ENCODE measurements around the gene DHDH.
"Not testable (repeated sequence)": the region's sequence is repeated elsewhere in the genome, so short reads cannot be mapped to it uniquely, and the experiment has no call there.

The DHDH gene

GRCh38 chr19:48918071-48918470 is 15.4 kb upstream of the DHDH start:
- DNase-seq = no peak

DNA sequence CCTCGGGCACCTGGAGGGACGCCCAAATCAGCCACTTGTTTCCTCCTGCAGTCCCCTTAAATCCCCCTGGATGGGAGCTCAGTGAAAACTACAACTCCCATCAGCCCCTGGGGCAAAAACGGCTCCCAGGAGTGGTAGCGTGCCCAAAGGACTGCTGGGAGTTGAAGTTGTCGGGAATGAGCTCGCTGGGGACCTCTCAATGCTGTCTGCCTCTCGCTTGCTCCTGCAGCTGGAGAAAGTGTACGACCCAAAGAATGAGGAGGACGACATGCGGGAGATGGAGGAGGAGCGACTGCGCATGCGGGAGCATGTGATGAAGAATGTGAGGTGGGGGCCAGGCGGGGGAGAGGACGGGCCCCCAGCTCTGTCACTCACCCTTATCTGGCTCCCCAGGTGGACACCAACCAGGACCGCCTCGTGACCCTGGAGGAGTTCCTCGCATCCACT is 14.7 kb upstream of the DHDH start:
- DNase-seq = no peak

- not testable (repeated sequence) for DNase-seq
Measured at GRCh38 chr19:48919271-48919670, 14.2 kb upstream of the DHDH start.

DNA sequence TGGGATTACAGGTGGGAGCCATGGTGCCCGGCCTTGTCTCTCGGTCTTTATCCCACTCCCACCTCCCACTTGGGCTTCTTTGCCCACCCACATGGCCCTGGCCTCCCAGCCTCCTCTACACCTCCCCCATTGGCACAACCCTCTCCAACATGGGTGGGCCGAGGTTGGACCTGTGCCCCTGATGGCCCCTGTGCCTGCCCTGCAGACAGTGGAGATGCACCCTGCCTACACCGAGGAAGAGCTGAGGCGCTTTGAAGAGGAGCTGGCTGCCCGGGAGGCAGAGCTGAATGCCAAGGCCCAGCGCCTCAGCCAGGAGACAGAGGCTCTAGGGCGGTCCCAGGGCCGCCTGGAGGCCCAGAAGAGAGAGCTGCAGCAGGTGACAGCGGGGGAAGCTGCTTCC is 12.6 kb upstream of the DHDH start:
- DNase-seq = no peak

DNA sequence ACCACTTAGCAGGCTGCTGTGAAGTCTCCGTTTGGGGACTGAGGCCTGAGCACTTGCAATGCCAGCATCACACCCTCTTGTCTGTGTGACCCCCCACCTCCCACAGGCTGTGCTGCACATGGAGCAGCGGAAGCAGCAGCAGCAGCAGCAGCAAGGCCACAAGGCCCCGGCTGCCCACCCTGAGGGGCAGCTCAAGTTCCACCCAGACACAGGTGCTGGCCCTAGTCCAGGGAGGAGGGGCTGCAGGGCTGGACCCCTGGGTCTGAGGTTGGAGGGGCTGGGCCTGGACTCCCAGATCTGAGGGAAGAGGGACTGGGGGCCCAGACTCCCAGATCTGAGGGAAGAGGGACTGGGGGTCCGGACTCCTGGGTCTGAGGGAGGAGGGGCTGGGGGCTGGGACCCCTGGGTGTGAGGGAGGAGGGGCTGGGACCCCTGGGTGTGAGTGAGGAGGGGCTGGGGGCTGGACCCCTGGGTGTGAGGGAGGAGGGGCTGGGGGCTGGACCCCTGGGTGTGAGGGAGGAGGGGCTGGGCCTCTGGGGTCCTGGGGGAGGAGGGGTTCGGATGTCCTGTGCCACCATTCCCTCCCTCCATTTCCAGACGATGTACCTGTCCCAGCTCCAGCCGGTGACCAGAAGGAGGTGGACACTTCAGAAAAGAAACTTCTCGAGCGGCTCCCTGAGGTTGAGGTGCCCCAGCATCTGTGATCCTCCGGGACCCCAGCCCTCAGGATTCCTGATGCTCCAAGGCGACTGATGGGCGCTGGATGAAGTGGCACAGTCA is 11.6 kb upstream of the DHDH start:
- no peak for DNase-seq

DNA sequence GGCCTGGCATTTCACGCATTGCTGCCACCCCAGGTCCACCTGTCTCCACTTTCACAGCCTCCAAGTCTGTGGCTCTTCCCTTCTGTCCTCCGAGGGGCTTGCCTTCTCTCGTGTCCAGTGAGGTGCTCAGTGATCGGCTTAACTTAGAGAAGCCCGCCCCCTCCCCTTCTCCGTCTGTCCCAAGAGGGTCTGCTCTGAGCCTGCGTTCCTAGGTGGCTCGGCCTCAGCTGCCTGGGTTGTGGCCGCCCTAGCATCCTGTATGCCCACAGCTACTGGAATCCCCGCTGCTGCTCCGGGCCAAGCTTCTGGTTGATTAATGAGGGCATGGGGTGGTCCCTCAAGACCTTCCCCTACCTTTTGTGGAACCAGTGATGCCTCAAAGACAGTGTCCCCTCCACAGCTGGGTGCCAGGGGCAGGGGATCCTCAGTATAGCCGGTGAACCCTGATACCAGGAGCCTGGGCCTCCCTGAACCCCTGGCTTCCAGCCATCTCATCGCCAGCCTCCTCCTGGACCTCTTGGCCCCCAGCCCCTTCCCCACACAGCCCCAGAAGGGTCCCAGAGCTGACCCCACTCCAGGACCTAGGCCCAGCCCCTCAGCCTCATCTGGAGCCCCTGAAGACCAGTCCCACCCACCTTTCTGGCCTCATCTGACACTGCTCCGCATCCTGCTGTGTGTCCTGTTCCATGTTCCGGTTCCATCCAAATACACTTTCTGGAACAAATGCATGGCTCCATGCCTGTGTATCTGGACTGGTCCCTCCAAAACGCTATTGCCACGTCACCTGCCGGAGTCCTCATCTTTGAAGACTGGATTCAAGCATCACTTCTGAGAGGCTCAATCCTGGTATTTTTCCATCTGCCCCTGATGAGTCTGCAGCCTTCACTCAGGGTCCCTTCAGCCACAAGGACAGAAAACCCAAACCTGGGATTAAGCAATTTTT is 10.7 kb upstream of the DHDH start:
- no peak for DNase-seq

DNA sequence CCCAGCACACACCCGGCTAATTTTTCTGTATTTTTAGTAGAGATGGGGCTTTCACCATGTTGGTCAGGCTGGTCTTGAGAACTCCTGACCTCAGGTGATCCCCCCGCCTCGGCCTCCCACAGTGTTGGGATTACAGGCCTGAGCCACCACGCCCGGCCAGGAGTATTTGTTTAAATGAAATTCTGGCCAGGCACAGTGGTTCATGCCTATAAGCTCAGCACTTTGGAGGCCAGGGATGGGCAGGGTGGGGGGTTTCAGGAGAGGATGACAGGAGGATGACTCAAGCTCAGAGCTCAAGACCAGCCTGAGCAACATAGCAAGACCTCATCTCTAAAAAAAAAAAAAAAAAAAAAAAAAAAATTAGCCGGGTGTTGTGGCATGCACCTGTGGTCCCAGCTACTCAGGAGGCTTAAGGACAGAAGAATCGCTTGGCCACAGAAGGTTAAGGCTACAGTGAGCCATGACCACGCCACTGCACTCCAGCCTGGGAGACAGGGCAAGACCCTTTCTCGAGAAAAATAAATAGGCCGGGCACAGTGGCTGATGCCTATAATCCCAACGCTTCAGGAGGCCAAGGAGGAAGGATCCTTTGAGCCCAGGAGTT is 8.2 kb upstream of the DHDH start:
- DNase-seq = no peak

DNA sequence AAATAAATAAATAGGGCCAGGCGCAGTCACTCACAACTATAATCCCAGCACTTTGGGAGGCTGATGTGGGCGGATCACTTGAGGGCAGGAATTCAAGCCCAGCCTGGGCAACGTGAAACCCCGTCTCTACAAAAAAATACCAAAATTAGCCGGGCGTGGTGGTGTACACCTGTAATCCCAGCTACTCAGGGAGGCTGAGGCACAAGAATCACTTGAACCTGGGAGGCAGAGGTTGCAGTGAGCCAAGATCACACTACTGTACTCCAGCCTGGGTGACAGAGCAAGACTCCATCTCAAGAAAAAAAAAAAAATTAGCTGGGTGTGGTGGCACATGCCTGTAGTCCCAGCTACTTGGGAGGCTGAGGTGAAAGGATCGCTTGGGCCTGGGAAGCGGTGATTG is 7.6 kb upstream of the DHDH start:
- DNase-seq = not testable (repeated sequence)

DNA sequence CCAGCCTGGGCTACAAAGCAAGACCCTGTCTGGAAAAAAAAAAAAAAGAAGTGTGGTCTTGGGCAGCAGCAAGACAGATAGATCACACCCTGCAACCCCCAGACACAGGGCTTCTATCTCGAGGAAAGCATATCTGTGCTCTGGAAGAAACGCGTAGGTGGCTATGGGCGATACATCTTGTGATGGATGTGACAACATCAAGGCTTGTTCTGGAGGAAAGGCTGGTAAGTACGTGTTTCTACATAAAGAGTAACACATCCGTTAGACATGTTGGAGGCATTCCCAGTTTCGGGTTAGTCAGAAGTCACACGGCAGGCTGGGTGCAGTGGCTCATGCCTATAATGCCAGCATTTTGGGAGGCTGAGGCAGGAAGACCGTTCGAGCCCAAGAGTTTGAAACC is 6.6 kb upstream of the DHDH start:
- DNase-seq = peak; percentile 50

DNA sequence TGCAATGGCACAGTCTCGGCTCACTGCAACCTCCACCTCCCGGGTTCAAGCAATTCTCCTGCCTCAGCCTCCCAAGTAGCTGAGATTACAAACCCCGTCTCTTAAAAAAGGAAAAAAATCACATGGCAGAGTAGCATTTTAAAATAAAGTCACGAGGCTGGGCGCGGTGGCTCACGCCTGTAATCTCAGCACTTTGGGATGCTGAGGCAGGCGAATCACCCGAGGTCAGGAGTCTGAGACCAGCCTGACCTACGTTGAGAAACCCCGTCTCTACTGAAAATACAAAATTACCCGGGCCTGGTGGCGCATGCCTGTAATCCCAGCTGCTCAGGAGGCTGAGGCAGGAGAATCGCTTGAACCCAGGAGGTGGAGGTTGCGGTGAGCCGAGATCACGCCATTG is 5.8 kb upstream of the DHDH start:
- not testable (repeated sequence) for DNase-seq

DNA sequence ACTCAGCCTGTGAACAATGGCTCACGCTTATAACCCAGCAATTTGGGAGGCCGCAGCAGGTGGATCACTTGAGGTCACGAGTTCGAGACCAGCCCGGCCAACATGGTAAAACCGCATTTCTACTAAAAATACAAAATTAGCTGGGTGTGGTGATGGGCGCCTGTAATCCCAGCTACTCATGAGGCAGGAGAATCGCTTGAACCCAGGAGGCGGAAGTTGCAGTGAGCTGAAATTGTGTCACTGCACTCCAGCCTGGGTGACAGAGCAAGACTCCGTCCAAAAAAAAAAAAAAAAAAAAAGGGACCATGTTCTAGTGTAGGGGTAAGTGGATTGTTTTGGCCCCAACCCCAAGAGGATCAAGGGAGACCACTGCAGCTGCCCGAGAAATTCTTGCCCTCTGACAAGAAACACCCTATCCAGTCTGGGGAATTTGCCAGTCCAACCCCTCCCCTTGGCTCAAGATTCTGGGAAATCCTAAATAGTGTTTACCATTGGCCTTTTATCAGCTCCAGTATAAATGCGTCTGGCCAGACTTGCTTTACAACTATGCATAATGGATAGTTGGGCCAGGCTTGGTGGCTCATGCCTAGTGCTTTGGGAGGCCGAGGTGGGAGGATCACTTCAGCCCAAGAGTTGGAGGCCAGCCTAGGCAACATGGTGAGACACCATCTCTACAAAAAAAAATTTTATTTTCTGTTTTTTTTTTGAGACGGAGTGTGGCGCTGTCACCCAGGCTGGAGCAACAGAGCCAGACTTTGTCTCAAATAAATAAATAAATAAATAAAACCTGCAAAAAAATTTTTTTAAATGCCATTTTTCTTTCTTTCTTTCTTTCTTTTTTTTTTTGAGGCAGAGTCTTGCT is 5.1 kb upstream of the DHDH start:
- DNase-seq = no peak

- no peak for DNase-seq
Measured at GRCh38 chr19:48934837-48935236, 1.3 kb downstream of the DHDH start.

- no peak for DNase-seq
Measured at GRCh38 chr19:48935864-48936263, 2.4 kb downstream of the DHDH start.

- DNase-seq = no peak
Measured at GRCh38 chr19:48938256-48938655, 4.8 kb downstream of the DHDH start.

DNA sequence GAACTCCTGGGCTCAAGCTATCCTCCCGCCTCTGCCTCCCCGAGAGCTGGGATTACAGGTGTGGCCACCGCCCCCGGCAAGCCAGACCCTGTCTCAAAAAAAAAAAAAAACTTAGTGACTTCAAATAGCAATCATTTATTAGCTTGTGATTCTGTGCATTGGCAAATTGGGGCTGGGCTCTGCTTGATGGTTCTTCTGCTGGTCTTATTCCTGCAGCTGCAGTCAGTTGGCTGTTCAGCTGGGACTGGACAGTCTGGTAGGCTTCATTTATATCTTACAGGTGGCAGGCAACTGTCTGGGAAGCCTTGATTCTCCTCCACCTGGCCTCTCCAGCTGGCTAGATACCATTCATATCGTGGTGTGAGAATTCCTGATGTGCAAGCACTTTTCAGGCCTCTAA is 7.4 kb downstream of the DHDH start:
- DNase-seq = no peak

DNA sequence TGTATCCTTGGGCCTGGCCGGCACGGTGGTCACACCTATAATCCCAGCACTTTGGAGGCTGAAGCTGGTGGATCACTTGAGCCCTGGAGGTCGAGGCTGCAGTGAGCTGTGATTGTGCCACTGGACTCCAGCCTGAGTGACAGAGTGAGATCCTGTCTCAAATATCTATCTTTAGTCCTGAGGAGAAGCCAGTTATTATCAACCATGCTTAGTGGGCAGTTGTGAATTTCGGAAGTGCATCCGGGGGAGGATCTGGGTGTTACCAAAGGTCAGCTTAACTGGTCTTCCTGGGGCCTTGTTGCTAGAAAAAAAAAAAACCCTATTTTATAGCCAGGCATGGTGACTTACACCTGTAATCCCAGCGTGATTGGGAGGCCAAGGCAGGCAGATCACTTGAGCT is 9.6 kb downstream of the DHDH start:
- DNase-seq = no peak

- DNase-seq = no peak
Measured at GRCh38 chr19:48945415-48945814, 11.9 kb downstream of the DHDH start.

DNA sequence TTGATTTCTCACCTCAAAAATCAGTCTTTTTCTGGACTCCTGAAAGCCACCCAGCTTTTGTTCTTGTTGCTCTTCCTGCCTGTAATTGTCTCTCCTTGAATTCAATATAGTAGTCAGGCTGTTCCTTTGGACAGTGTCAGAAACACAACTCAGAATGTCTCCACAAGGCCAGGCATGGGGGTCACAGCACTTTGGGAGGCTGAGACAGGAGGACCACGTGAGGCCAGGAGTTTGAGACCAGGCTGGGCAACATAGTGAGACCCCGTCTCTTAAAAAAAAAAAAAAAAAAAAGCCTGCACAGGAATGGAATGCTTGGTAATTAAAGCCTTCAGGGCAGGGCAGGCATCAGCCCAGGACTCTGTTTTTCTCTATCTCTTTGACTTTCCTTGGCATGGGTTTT is 12.3 kb downstream of the DHDH start:
- DNase-seq = no peak

DNA sequence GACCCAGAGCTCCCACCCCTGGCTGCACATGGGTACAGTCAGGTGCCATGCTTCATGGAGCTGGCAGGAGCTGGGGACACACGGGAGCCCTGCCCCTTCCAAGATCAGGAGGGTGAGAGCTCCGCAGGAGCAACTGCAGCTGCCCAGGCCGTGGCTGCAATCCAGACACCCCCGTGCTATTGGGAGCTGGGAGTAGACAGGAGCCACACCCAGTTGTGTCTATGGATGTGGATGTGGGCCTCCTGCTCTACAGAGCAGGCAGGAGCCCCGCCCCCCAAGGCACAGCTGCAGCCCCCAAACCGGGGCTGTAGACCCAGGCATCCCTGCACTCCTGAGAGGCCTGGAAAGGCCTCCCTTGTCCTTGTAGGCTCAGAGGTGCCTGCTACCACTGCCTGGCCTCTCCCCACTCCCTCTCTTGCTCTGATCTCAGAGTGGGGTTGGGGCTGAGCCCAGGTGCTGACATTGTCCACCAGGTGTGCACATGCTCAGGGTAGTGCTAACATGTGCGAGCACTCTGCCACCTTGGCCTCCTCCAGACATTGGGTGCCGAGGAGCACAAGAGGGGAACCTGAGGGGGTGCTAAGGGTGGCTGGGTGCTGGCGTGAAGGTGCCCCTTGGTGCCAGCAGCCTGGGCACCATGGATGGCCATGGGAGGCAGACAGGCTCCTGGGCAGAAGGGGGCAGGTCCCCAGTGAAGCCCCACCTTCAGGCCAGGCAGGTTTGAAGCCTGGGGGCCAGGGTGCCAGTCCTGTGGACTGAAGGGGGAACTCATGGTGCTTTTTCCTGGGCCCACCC is 13.2 kb downstream of the DHDH start:
- DNase-seq = no peak

DNA sequence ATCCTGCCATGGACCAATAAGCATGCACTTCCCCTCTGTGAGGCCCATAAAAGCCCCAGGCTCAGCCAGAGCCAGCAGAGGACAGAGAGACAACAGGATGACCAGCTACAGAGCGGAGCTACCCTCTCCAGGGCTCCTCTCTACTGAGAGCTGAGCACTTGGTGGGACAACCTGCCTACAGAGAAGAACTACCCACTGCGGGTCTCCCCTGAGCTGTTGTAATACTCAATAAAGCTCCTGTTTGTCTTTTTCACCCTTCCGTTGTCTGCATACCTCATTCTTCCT is 13.7 kb downstream of the DHDH start:
- no peak for DNase-seq

GRCh38 chr19:48950159-48950558 is 16.7 kb downstream of the DHDH start:
- no peak for DNase-seq

Data from RPMI8226 (cell line).